ENCODE measurements around the gene COQ8A. TPM values are rescaled to one million over a fixed set of nuclear protein-coding genes. Genes with fewer than 3 reads are reported as not detected.

COQ8A gene
- total RNA-seq, 2 donors from 2014 or later: 61.8 to 66.1 TPM

DNA sequence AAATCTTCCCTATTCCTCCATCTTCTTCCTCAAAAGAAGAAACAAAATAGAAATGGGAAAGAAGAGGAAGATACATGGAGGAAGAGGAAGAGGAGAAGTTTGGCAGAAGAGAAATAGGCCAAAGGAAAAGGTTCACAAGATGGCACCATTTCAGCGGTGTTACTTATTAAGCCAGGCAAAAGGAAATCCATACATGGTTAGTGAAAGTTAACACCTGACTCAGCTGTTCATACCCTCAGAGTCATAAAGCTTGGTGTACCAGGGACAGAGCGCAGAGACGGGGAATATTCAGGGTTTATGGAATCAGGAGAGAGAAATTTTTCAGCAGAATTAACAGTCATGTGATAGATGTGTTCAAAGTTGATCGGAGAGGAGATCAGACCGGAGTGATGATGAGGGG lies 70.6 kb downstream of the COQ8A start:
- Histone ChIP-seq H3K27ac (no peak overlapping the region), H3K36me3 (no peaks in the 10 kb centered on the region), H3K4me1 (replicated peaks) (no peaks in the 10 kb centered on the region), H3K27me3 (replicated peaks; ENCODE audit: insufficient read depth) (no peaks in the 10 kb centered on the region), H3K9me3 (no peaks in the 10 kb centered on the region), H3K4me3 (no peak overlapping the region)
- no peak for TF ChIP-seq POLR2A (IDR thresholded peaks at IDR 0.05)
- TF ChIP-seq POLR2AphosphoS5 (IDR thresholded peaks at IDR 0.05): no peak
- TF ChIP-seq, protein P1, sequence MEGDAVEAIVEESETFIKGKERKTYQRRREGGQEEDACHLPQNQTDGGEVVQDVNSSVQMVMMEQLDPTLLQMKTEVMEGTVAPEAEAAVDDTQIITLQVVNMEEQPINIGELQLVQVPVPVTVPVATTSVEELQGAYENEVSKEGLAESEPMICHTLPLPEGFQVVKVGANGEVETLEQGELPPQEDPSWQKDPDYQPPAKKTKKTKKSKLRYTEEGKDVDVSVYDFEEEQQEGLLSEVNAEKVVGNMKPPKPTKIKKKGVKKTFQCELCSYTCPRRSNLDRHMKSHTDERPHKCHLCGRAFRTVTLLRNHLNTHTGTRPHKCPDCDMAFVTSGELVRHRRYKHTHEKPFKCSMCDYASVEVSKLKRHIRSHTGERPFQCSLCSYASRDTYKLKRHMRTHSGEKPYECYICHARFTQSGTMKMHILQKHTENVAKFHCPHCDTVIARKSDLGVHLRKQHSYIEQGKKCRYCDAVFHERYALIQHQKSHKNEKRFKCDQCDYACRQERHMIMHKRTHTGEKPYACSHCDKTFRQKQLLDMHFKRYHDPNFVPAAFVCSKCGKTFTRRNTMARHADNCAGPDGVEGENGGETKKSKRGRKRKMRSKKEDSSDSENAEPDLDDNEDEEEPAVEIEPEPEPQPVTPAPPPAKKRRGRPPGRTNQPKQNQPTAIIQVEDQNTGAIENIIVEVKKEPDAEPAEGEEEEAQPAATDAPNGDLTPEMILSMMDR (IDR thresholded peaks at IDR 0.05): no peak
- no peak for DNase-seq (ENCODE audit: low spot score)
- intact Hi-C loops (cut with DNase I): no loop called here
- WGBS: 93% methylated on average over 5 of the region's 5 CpGs

DNA sequence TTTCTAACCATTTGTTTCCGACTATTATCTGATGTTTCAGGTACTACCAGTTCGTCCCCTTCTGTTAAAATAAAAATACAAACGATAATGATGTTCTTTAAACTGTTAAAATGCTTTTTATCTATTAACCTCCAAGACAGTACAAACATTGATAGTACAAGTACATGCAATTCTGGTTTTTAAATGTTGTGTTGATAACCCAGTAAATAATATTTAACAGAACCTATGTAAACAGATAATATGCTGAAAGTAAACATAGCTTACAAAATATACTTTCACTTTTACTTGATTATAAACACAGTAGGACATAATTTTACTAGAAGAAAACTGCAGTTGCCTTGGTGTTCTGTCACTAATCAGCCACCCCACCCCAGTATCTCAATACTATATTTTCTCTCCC lies 76.9 kb downstream of the COQ8A start:
- Histone ChIP-seq H3K27me3 (replicated peaks; ENCODE audit: insufficient read depth) (no peaks in the 10 kb centered on the region), H3K9me3 (no peaks in the 10 kb centered on the region), H3K4me3 (no peak overlapping the region), H3K27ac (peak overlapping the region in 1 of 2 donors; percentile 13), H3K36me3 (no peaks in the 10 kb centered on the region), H3K4me1 (replicated peaks) (no peaks in the 10 kb centered on the region)
- 48% methylated on average over 3 of the region's 3 CpGs for WGBS
- no peak for DNase-seq (ENCODE audit: low spot score)
- TF ChIP-seq, protein P1 (IDR thresholded peaks at IDR 0.05): no peak
- TF ChIP-seq POLR2A (IDR thresholded peaks at IDR 0.05): no peak
- TF ChIP-seq POLR2AphosphoS5 (IDR thresholded peaks at IDR 0.05): no peak
- intact Hi-C loops (cut with DNase I): no loop called here

DNA sequence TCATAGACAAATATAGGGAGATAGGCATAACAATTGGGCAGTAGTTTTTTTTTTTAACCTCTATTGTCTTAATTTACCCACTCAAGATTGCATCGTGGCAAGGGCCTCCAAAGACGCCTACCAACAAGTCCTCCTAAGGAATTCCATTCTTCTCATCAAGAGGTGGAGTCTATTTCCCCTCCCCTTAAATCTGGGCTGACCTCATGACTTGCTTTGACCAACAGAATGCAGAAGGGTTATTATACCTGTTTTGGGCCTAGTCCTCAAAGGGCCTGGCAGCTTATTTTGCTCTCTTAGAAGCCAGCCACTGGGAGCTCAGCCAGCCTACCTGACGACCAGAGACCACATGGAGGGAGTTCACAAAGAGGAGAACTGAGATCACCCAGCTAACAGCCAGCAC lies 92.3 kb downstream of the COQ8A start:
- Histone ChIP-seq H3K36me3 (no peaks in the 10 kb centered on the region), H3K4me1 (replicated peaks) (no peaks in the 10 kb centered on the region), H3K27me3 (replicated peaks; ENCODE audit: insufficient read depth) (no peaks in the 10 kb centered on the region), H3K9me3 (no peaks in the 10 kb centered on the region), H3K4me3 (no peak overlapping the region), H3K27ac (no peak overlapping the region)
- TF ChIP-seq, protein P1 (IDR thresholded peaks at IDR 0.05): no peak
- TF ChIP-seq POLR2AphosphoS5 (IDR thresholded peaks at IDR 0.05): no peak
- 84% methylated on average over 3 of the region's 3 CpGs for WGBS
- DNase-seq (ENCODE audit: low spot score): no peak
- intact Hi-C loops (cut with DNase I): no loop called here

DNA sequence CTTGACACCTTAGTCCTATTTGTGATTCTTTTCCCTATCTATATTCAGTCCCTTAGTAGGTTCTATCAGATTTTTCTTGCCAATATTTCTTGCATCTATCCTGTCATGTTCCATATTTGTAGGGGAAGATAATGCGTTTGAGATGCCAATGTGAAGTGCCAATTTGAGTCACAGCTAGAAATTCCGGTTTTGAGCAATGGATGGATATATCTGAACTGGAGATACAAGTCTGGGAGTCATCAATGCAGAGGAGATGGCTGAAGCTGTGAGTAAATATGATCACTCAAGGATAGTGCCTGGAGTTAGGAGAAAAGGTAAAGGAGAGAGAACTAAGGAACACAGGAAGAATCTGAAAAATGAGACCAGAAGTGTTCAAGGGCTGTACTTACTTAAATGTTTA lies 93.8 kb downstream of the COQ8A start:
- H3K9me3 ChIP-seq: no peaks in the 10 kb centered on the region
- TF ChIP-seq POLR2A (IDR thresholded peaks at IDR 0.05): no peak
- TF ChIP-seq, protein P1 (IDR thresholded peaks at IDR 0.05): no peak
- no peak for TF ChIP-seq POLR2AphosphoS5 (IDR thresholded peaks at IDR 0.05)
- 84% methylated on average over 2 of the region's 2 CpGs for WGBS
- no peaks in the 10 kb centered on the region for H3K27me3 ChIP-seq (replicated peaks; ENCODE audit: insufficient read depth)
- H3K36me3 ChIP-seq: no peaks in the 10 kb centered on the region
- no peaks in the 10 kb centered on the region for H3K4me1 ChIP-seq (replicated peaks)
- no peak for DNase-seq (ENCODE audit: low spot score)
- intact Hi-C loops (cut with DNase I): no loop called here
- no peak overlapping the region for H3K4me3 ChIP-seq
- no peak overlapping the region for H3K27ac ChIP-seq

DNA sequence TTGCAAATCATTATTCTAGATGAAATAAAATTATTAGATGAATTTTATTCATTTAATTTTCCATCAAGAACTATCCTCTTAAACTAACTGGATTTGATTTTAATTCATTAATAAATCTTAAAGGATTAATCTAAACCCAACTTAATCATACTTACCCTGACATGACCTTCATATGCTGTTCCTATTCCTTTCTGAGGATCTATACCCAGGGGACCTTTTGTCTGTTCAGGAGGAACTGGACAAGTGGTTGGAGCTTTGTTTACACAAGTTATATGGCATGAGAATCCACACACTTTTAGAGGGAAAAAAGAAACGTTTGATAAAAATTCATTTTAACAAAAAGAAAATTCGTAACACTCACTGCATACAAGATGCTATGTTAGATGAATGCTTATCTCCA lies 95.2 kb downstream of the COQ8A start:
- 57% methylated on average over 2 of the region's 2 CpGs for WGBS
- no peaks in the 10 kb centered on the region for H3K27me3 ChIP-seq (replicated peaks; ENCODE audit: insufficient read depth)
- no peak for DNase-seq (ENCODE audit: low spot score)
- intact Hi-C loops (cut with DNase I): no loop called here
- TF ChIP-seq, protein P1 (IDR thresholded peaks at IDR 0.05): no peak
- no peak for TF ChIP-seq POLR2AphosphoS5 (IDR thresholded peaks at IDR 0.05)
- TF ChIP-seq POLR2A (IDR thresholded peaks at IDR 0.05): no peak
- H3K27ac ChIP-seq: no peak overlapping the region
- H3K4me1 ChIP-seq (replicated peaks): no peaks in the 10 kb centered on the region
- no peaks in the 10 kb centered on the region for H3K36me3 ChIP-seq
- H3K4me3 ChIP-seq: no peak overlapping the region
- no peaks in the 10 kb centered on the region for H3K9me3 ChIP-seq

All from prostate gland (tissue), 2 donors.